LHCN-M2 (cell line): ENCODE measurements around the gene MAZ. TPM values are rescaled to one million over a fixed set of nuclear protein-coding genes. Genes with fewer than 3 reads are reported as not detected.
"Not testable (repeated sequence)": the region's sequence is repeated elsewhere in the genome, so short reads cannot be mapped to it uniquely, and the experiment has no call there.

Source experiments
- DNase-seq: peaks from one replicate; pipeline ENCODE4 v3.0.0-alpha.2; 2012; ENCODE audit warnings: low read depth
- total RNA-seq: library from RNA; depleted of rRNA; stranded (reverse); fragments of >200 nt; gene quantifications from 2 replicates; pipeline ENCODE4 v1.2.3, GENCODE V29; 2014

The MAZ gene
- total RNA-seq, 1 experiment from 2014 or later: 126 TPM

DNA sequence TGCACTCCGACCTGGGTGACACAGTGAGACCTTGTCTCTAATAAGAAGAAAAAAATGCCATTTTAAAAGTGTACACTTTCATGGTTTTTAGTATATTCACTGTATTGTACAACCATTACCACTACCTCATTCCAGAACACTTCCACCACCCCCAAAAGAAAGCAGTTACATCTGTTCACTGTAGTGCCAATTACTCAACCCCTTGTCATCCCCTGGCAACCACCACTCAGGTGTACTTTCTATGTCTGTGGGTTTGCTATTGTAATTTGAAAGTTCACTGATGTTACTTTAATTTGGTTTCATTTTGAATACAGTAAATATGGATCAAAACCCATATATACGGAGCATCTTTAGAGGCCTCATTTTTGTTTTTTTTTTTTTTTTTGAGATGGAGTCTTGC, 22.2 kb upstream of the MAZ start:
- DNase-seq: no peak

DNA sequence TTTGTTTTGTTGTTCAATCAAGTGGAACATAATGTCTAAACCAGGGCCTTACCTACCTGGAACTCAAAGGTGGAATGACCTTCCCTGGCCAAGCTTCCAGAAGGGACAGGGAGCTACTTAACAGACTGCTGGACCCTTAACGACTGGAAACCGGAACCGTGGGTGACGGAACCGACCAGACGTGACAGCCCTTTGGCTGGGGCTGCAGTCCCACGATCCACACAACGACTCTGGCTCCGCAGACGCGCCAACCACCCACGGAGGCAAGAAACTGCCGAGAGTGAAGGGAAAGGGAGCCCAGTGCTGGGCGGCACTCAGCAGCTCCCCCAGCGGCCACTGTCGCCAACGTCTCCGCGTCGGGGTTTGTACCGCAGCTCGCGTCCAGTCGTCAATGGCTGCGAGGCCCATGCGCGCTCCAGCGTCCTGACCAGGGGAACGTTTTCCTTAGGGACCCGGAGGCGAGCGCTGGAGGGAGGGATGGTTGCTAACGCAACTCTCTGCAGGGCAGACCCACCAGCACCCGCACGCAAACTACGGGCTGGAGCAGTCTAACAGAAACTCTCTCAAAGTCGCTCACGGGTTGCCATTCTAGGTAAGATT, 21.3 kb upstream of the MAZ start:
- no peak for DNase-seq

DNA sequence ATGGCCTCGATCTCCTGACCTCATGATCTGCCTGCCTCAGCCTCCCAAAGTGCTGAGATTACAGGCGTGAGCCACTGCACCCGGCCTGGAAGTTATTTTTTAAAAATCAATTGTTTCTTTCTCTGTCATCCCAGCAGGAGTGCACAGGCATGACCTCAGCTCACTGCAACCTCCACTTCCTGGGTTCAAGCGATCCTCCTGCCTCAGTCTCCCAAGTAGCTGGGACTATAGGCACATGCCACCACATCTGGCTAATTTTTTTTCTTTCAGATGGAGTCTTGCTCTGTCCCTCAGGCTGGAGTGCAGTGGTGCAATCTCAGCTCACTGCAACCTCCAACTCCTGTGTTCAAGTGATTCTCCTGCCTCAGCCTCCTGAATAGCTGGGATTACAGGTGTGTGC, 19.2 kb upstream of the MAZ start:
- DNase-seq: not testable (repeated sequence)

DNA sequence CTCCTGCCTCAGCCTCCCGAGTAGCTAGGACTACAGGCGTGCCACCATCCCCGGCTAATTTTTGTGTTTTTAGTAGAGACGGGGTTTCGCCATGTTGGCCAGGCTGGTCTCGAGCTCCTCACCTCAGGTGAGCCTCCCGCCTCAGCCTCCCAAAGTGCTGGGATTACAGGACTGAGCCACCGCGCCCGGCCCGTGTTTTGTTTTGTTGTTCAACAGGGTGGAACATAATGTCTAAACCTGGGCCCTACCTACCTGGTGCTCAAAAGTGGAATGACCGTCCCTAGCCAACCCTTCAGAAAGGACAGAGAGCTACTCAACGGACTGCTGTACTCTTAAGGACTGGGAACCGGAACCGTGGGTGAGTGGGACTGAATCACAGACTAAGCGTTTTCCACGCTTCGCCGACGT, 16.6 kb upstream of the MAZ start:
- DNase-seq: no peak

DNA sequence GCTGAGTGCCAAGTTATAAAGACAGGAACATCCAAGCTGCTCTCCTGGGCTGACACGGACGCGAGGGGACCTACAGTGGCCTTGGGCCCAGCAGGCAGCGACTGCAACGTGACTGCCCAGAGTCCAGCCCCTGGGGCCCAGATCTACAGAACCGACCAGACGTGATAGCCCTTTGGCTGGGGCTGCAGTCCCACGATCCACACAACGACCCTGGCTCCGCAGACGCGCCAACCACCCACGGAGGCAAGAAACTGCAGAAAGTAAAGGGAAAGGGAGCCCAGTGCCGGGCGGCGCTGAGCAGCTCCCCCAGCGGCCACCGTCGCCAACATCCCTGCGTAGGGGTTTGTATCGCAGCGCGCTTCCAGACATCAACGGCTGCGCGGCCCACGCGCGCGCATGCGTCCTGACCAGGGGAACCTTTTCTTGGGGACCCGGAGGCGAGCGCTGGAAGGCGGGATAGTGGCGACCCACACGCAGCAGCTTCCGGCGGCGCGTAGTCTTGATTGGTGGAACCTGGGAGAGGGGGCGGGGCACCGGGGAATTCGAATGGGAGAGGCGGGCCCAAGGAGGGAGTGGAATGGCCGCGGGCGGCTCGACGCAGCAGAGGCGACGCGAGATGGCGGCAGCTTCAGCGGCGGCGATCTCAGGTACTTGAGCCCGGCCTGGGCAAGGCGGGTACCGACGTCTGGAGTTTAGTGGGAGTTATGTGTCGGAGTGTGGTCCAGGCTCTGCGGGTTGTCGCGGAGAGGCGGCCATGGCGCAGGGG, 16.0 kb upstream of the MAZ start, which contains the start of gene KIF22:
KIF22 (plus strand) TSS at position 569 of the 766 bp plus-strand sequence; CDS start at position 578, 9 bp downstream.
- DNase-seq: peak; percentile 98

DNA sequence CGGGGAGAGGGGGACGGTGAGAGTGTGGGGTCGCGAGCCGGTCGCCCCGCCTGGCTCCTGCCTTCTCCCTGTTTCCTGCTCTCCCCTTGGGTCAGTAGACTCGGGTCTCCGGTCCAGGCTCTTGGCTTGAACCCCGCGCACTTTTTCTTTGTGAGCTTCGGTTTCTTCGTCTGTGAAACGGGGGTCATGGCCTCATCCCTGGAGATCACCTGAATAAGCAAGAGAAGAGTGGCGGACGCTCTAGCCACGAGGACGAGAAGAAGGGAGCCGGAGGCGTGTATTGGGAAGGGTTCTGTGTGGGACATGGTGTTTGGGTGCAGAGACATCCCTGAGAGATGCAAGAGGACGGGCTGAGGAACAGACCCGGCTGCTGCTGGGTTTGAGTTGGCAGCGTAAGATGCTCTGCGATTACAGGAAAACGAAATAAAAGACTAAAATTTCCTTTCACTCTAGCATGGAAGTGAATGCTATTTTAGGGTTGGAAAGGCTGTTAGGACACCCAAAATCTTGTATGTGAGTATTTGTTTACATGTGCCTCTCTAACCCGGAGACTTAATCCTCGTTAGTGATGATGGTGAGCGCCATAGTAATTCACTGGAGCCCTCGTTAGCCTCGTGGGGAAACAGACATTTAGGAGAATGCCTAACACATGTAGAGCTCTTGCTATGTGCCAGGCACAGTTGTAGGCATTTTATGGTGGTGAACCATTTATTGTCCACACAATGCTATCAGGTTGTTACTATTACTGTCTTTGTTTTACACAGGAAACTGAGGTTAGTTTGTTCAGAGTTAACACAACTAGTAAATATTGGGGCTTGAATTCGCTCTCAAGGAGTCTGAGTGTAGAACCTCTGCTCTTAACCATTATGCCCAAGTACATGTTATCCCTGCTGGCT, 15.1 kb upstream of the MAZ start:
- DNase-seq: no peak

DNA sequence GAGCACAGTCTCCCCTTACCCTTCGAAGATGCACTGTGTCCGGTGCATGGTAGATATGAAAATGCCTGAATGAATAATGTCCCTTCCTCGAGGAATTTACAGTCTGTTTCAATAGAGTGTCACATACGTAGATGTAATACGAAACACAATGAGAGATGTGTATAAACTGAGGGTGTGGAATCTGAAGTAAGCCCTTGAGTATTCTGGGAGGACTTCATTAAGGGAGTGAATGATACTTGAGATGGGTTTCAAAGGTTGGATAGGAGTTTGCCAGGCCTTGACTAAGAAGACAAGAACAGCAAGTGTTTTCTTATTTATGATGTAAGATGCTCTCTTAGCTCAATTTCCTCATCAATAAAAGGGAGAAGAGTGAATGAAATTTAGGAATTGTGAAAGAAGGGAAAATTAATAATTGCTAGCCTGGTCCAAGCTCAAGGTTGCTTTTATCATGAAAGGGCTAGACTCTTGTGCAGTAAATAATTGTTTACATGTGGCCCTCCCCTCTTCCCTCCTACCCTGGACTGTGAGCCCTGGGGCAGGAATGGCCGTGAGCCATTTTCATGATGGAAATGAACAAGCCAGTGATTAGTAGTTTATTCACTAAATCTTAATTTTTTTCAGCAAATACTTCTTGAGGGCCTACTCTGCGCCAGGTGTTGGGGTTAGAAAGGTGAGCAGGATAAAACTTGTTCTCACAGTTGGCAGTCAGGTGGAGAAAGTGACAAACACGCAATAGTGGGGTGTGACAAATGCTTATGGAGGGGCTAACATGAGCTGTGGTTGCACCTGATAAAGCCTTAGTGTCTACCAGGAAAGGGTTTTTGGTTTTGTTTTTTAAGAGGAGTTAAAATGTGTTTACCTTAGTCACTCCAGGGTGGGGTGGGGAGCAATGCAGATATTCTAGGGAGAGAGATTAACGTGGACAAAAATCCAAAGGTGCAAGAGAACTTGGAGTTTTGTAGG, 14.2 kb upstream of the MAZ start:
- no peak for DNase-seq

DNA sequence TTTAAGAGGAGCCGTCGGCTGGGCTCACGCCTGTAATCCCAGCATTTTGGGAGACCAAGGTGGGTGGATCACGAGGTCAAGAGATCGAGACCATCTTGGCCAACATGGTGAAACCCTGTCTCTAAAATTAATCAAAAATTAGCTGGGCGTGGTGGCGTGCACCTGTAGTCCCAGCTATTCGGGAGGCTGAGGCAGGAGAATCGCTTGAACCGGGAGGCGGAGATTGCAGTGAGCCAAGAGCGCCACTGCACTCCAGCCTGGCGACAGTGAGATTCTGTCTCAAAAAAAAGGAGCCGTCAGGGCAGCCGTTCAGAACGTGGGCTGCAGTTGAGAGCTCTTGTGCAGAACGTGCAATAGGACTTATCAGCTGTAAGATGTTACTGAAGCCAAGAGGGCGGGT, 13.2 kb upstream of the MAZ start:
- DNase-seq: not testable (repeated sequence)

DNA sequence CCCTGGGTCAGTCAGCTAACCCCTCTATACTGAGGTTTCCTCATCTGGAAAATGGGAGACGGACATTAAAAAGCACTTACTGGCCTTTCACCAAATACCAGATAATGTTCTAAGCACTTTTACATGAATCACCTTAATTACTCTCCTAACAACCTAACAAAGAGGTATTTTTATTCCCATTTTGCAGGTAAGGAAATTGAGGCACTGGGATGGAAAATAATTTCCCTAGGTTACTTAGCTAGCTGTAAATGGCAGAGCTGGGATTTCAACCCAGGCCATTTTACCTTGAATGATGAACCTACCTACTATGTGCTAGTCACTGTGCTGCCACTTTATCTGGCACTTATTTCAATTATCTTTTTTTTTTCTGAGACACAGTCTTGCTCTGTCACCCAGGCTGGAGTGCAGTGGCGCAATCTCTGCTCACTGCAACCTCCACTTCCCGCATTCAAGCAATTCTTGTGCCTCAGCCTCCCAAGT, 12.1 kb upstream of the MAZ start:
- DNase-seq: no peak

DNA sequence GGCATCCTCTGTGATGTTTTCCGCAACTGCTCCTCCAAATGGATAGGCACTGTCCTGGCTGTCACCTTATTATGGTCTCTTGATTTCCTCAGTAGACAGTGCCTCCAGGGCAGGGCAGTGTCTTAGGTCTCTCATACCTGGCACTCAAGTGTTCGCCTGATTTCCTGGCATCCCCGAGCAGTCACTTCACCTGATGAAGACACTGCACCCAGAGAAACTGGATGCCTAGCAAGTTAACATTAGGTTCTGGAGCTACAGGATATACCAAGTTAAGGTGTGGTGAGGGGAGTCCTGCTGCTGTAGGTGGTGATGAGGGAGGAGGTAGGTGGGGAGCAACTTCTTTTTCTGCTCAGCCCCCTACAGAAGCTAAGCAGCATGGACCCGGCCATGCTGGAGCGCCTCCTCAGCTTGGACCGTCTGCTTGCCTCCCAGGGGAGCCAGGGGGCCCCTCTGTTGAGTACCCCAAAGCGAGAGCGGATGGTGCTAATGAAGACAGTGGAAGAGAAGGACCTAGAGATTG, 3.9 kb upstream of the MAZ start:
- DNase-seq: no peak

DNA sequence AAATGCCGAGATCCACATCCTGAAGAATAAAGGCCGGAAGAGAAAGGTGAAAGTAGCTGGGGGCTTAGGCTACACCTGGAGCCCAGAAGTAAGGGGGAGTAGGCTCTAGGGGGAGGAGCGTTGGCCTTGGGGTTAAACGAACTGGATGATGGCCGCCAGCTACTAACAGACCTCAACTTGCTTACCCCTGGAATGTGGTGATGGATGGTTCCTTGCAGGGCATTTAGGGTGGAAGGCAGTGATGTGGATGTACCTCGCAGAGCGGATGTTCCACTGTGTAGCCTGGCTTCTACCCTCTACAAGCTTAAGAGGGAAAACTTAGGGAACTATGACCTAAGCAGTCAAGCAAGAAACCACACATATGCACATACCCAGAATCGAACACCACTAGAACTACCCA, 2.3 kb upstream of the MAZ start:
- DNase-seq: no peak

DNA sequence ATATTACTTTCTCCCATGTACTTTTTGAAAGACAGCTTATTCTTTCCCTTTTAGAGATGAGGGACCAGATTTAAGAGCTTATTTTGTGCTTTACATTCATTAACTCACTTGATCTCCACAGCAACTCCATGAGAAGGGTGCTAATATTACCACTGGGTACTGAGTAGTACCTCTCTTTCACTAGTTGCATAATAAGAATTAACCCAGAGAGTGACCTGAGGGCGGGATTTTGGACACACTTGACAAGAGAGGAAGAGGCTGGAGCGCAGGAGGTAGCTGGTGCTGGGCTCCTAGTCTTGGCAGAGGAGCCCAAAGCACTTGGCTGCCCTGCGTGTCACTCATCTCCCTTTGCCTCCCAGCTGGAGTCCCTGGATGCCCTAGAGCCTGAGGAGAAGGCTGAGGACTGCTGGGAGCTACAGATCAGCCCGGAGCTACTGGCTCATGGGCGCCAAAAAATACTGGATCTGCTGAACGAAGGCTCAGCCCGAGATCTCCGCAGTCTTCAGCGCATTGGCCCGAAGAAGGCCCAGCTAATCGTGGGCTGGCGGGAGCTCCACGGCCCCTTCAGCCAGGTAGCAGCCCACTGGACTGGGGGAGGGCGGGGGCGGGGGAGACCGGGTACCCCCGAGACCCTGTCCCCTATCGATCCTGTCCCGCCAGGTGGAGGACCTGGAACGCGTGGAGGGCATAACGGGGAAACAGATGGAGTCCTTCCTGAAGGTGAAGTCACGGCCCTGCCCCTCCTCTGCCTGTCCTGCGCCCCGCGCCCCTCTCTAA, 1.7 kb upstream of the MAZ start:
- no peak for DNase-seq

DNA sequence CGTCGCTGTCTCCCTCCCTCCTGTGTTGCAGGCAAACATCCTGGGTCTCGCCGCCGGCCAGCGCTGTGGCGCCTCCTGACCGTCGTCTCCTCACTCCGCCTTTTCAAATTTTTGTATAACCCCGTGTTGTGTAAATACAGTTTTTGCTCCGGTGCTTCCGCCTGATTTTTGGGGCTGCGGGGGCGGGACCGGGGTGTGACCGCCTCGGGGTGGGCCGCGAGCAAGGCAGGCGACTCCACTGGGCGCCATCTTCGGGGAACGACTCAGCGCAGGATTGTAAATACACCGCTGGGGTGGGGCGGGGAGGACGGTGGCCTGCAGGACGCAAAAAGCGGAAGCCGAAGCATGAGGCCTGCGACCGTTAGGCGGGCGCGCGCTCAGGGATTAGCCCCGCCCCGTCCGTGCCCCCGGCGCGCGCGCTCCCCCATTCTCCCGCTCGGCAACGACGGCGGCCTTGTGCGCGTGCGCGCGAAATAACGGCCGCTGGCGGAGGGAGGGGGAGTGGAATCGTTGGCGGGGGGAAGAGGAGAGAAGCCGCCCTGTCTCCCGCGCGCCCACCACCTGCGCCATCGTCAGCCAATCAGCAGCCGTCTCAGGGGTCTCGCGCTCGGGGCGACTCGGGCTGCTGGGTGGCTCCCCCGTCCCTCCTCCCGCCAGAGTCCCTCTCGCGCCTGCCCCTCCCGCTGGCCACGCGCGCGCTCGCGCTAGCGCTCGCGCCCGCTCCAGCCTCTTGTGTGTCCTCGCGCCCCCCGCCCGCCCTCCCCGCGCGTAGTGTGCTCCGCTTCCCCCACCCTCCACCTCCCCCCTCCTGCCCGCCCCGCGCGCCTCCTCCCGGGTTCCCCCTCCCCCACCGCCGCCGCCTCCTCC, 864 bp upstream of the MAZ start:
- DNase-seq: peak; percentile 95

DNA sequence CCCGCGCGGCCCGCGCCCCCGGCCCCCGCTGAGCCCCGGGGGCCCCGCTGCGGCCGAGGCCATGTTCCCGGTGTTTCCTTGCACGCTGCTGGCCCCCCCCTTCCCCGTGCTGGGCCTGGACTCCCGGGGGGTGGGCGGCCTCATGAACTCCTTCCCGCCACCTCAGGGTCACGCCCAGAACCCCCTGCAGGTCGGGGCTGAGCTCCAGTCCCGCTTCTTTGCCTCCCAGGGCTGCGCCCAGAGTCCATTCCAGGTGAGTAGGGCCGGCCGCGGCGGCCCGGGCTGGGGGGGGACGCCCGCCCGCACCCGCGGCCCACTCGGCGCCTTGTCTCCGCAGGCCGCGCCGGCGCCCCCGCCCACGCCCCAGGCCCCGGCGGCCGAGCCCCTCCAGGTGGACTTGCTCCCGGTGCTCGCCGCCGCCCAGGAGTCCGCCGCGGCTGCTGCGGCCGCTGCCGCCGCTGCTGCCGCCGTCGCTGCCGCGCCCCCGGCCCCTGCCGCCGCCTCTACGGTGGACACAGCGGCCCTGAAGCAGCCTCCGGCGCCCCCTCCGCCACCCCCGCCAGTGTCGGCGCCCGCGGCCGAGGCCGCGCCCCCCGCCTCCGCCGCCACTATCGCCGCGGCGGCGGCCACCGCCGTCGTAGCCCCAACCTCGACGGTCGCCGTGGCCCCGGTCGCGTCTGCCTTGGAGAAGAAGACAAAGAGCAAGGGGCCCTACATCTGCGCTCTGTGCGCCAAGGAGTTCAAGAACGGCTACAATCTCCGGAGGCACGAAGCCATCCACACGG, 504 bp downstream of the MAZ start:
- peak; percentile 66 for DNase-seq

DNA sequence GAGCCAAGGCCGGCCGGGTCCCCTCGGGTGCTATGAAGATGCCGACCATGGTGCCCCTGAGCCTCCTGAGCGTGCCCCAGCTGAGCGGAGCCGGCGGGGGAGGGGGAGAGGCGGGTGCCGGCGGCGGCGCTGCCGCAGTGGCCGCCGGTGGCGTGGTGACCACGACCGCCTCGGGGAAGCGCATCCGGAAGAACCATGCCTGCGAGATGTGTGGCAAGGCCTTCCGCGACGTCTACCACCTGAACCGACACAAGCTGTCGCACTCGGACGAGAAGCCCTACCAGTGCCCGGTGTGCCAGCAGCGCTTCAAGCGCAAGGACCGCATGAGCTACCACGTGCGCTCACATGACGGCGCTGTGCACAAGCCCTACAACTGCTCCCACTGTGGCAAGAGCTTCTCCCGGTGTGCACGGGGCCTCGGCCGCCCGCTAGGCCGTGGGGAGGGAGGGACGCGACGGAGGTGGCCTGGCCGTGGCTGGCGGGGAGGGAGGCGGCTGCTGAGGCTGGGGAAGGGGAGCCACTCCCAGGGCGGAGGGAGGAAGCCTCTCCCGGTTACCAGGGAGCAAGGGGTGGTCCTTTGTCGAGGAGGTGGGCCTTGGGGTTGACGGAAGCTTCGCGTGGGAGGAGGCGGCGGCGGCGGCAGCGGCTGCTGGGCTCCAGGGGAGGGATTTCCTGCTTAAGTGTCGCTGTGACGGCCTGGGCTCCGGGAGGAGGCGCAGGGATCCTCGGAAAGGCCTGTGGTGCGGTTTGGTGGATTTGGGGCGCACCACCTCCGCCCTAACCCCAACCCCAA, 1.3 kb downstream of the MAZ start:
- peak; percentile 90 for DNase-seq

DNA sequence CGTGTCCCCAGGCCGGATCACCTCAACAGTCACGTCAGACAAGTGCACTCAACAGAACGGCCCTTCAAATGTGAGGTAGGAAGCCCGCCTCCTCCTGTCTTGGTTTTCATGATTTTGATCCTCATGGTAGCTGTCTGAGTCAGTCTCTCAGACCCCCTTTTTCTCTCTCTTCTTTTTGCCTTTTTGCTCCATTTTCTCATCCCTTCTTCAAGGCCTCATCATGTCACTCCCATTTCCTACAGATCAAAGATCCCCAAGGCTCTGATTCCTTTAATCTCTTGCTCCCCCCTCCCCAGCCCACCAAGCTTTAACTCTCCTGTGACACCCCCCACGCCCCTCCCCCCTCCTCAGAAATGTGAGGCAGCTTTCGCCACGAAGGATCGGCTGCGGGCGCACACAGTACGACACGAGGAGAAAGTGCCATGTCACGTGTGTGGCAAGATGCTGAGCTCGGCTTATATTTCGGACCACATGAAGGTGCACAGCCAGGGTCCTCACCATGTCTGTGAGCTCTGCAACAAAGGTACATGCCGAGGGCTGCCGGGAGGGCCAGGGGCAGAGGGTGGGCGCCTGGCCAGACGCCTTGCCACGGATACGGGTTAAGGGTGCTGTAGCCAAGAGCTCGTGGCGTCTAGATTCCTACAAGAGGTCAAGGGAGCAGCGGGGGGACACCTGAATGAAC, 2.0 kb downstream of the MAZ start:
- no peak for DNase-seq
